Immature natural killer cell (primary cell): ENCODE measurements around the gene KRT27. TPM values are rescaled to one million over a fixed set of nuclear protein-coding genes. Genes with fewer than 3 reads are reported as not detected.

Experiments
- DNase-seq, 3 donors: peaks; one replicate each; pipeline ENCODE4 v3.0.0; 2022; ENCODE audit warnings: mixed read lengths in 1 of 3
- H3K27ac Mint-ChIP-seq, 6 donors: one replicate each; pipeline ENCODE4 v1.8.0; 2020; ENCODE audit warnings: mixed read lengths in 6 of 6, mild to moderate bottlenecking in 5 of 6, inconsistent platforms in 4 of 6, moderate library complexity in 3 of 6
- H3K27me3 Mint-ChIP-seq, 3 donors: one replicate each; pipeline ENCODE4 v1.8.0; 2020 to 2021; ENCODE audit warnings: low read depth in 3 of 3, mild to moderate bottlenecking in 3 of 3, mixed read lengths in 3 of 3, moderate library complexity in 3 of 3, inconsistent platforms in 1 of 3
- H3K36me3 Mint-ChIP-seq, 3 donors: one replicate each; pipeline ENCODE4 v1.8.0; 2020; ENCODE audit warnings: mixed read lengths in 3 of 3, inconsistent platforms in 2 of 3, mild to moderate bottlenecking in 2 of 3
- H3K4me1 Mint-ChIP-seq, 2 donors: one replicate each; pipeline ENCODE4 v1.8.0; 2020; ENCODE audit warnings: inconsistent platforms in 2 of 2, mild to moderate bottlenecking in 2 of 2, mixed read lengths in 2 of 2, moderate library complexity in 1 of 2
- H3K4me3 Mint-ChIP-seq, 5 donors: one replicate each; pipeline ENCODE4 v1.8.0; 2020; ENCODE audit warnings: mild to moderate bottlenecking in 5 of 5, mixed read lengths in 5 of 5, inconsistent platforms in 3 of 5, moderate library complexity in 3 of 5
- H3K9me3 Mint-ChIP-seq, 6 donors: one replicate each; pipeline ENCODE4 v1.8.0; 2020; ENCODE audit warnings: mild to moderate bottlenecking in 6 of 6, mixed read lengths in 6 of 6, inconsistent platforms in 4 of 6, moderate library complexity in 3 of 6
- polyA plus RNA-seq, 3 donors: library from polyadenylated mRNA; unstranded; fragments of 300-500 nt; fragmentation: Illumina TruSeq; gene quantifications; one replicate each; pipeline ENCODE4 v1.2.3, GENCODE V29; 2021

KRT27 gene
- polyA plus RNA-seq, 3 donors from 2014 or later: not detected

DNA sequence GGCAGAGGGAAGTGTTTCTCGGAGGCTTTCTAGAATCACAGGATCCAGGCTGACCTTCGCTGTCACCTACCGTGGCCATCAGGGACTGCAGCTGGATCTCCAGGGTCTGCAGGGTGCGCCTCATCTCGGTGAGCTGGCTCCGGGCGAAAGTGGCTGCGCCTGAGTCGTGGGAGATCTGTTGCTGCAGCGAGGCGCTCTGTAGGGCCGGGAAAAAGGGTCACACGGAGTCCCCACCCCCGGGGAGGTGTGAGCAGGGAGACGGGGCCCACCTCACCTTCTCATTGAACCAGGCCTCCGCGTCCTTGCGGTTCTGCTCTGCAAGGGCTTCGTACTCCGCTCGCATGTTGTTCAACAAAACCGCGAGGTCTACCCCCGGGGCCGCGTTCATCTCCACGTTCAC is 14.5 kb upstream of the KRT27 start:
- DNase-seq: no peak
- H3K9me3 Mint-ChIP-seq: no peaks in the 10 kb centered on the region
- H3K27me3 Mint-ChIP-seq: peaks cover 11 to 18% (median 14%) of the 10 kb centered on the region in 3 donors
- no peak overlapping the region for H3K27ac Mint-ChIP-seq
- no peak overlapping the region for H3K4me3 Mint-ChIP-seq
- no peaks in the 10 kb centered on the region for H3K36me3 Mint-ChIP-seq
- H3K4me1 Mint-ChIP-seq: no peaks in the 10 kb centered on the region

DNA sequence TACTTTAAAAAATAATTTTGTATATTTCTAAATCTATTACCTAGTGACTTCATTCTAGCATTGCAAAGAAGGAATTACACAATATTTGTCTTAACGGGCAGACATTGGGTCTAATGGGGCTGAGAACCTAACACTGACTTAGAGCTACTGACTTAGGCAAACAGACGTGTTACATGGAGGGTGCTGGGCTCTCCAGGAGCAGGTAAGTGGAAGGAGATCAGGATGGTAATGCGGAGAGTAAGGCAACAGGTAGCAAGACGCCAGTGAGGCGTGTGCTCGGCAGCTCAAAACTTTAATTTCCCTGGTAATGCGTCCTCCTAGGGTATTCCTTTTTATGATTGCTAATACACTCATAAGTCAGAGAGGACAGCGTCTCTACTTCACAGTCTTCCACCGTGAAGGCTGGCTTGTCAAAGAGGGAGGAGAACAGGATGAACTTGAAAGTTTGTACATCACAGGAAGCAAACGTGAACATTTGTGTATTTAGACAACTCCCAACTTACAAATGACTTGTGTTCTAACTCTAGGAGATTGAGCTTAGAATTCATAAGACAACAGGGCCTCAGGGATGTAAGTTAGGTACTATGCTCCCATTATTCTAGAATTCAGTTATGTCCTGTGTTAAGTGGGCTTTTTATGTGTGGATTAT is 12.8 kb upstream of the KRT27 start:
- Mint-ChIP-seq H3K27ac (no peak overlapping the region), H3K36me3 (no peaks in the 10 kb centered on the region), H3K9me3 (no peaks in the 10 kb centered on the region), H3K4me1 (no peaks in the 10 kb centered on the region), H3K27me3 (peaks cover 14 to 18% (median 16%) of the 10 kb centered on the region in 3 donors), H3K4me3 (no peak overlapping the region)
- no peak for DNase-seq

DNA sequence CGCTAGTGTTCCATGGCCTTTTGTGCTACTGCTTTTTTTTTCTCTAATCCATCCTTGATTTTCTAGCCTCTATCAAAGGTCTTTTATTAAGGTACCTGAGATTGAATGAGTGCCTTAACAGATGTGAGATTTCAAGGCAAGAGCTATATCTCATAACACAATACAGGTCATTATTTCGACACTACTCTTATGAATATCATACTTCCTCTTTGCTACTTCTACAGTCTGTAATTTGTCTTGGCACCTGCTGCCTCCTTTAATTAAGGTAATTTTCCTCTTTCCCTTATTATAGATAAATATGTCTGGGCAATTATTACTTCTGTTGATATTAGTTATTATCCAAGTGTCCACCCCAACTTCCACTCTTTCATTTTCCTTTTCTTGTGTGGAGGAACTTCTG is 12.1 kb upstream of the KRT27 start:
- H3K4me3 Mint-ChIP-seq: no peak overlapping the region
- H3K9me3 Mint-ChIP-seq: no peaks in the 10 kb centered on the region
- no peak for DNase-seq
- H3K27me3 Mint-ChIP-seq: peaks cover 12 to 16% (median 16%) of the 10 kb centered on the region in 3 donors
- H3K36me3 Mint-ChIP-seq: no peaks in the 10 kb centered on the region
- H3K27ac Mint-ChIP-seq: no peak overlapping the region
- no peaks in the 10 kb centered on the region for H3K4me1 Mint-ChIP-seq

DNA sequence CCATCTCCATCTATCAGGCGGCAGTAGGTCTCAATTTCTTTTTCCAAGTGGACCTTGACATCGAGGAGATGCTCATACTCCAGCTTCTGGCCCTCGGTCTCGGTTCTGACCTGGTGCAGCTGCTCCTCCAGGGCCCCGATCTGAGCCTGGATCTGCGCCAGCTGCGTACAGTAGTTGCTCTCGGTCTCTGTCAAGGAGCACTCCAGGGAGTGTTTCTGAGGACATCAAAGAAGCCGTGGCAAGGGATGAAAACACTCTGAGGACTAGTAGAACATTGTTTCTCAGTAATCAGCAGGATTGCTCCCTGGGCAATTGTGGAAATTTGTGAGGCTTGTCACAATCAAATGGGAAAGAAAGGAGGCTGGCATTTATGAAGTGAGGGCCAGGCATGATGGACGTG is 11.5 kb upstream of the KRT27 start:
- Mint-ChIP-seq H3K27ac (no peak overlapping the region), H3K9me3 (no peaks in the 10 kb centered on the region), H3K4me3 (no peak overlapping the region), H3K36me3 (no peaks in the 10 kb centered on the region), H3K27me3 (peaks cover 10 to 16% (median 12%) of the 10 kb centered on the region in 3 donors), H3K4me1 (no peaks in the 10 kb centered on the region)
- DNase-seq: no peak

DNA sequence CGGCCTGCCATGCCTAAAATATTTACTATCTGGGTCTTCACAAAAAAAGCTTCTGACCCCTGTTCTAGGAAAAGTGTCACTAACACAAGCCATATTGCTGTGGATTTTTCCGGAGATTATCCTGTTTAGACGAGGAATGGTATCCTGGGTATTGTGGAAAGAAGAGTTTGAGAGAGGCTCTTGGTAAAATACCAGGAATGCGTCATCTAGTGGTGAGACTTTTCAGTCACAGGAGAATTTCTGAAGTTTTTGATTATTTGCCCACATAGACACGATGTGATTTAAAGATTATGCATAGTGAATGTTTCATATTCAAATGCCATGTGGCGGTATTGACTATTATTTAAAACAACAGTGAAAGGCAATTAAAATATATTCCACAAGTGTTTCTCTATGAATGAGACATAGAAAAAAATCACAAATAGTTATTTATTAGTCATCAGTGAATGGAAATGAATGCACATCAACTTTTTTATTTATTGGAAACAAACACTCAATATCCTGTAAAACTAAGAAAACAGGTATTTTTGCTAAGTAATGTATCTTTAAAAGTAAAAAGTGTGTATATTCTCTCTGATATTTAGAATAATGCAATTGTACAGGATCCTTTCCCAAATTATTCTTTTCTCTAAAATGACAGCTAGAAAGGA is 9.6 kb upstream of the KRT27 start:
- H3K27ac Mint-ChIP-seq: no peak overlapping the region
- no peaks in the 10 kb centered on the region for H3K9me3 Mint-ChIP-seq
- H3K4me1 Mint-ChIP-seq: no peaks in the 10 kb centered on the region
- H3K27me3 Mint-ChIP-seq: peaks cover 12 to 19% (median 15%) of the 10 kb centered on the region in 3 donors
- H3K36me3 Mint-ChIP-seq: no peaks in the 10 kb centered on the region
- no peak for DNase-seq
- H3K4me3 Mint-ChIP-seq: no peak overlapping the region

DNA sequence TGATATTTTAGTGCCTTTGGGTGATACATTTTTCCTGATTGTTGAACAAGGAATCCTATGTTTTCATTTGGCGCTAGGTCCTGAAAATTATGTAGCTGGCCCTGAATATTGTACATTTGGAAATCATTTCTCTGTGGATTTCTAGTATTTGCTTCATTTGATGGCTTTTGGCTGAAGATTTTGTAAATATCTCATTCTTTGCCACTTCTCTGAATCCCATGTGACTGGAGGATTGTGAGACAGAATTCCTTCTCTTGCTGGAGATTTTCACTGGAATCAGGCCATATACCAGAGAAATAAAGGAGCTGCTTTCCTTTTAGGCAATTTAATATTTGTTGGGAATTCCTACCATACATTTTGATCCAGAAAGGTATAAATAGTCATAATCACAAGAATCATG is 8.8 kb upstream of the KRT27 start:
- Mint-ChIP-seq H3K4me1 (no peaks in the 10 kb centered on the region), H3K36me3 (no peaks in the 10 kb centered on the region), H3K27me3 (peaks cover 10 to 15% (median 14%) of the 10 kb centered on the region in 3 donors), H3K27ac (no peak overlapping the region), H3K9me3 (no peaks in the 10 kb centered on the region), H3K4me3 (no peak overlapping the region)
- no peak for DNase-seq

DNA sequence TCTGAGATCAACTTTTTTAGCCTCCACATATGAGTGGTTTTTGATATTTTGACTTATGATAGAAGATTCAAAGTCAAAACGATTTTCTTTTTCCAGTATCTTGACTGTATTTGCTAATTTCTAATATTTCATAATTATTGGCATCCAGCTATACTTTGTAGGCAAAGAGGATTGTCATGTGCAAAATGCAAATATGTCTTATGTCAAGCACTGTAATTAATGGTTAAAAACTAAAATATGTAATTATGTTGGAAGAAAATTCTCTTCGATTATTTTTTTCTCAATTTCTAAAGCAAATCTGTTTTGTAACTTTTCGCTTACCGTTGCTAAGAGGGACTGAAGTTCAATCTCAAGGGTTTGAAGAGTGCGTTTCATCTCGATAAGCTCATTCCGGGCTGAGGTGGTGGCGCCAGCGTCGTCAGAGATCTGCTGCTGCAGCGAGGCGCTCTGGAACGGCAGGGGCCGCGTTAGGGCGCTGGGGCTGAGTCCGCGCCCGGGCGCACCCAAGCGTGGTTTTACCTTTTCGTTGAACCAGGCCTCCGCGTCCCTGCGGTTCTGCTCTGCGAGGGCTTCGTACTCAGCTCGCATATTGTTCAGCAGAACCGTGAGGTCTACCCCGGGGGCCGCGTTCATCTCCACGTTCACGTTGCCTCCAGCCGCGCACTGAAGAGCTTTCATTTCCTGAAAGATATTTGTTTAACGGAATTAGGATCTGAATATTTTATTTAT is 3.0 kb downstream of the KRT27 start:
- no peaks in the 10 kb centered on the region for H3K4me1 Mint-ChIP-seq
- no peaks in the 10 kb centered on the region for H3K36me3 Mint-ChIP-seq
- H3K27me3 Mint-ChIP-seq: peaks cover 5 to 34% (median 10%) of the 10 kb centered on the region in 3 donors
- no peak for DNase-seq
- H3K9me3 Mint-ChIP-seq: no peaks in the 10 kb centered on the region
- no peak overlapping the region for H3K27ac Mint-ChIP-seq
- no peak overlapping the region for H3K4me3 Mint-ChIP-seq

DNA sequence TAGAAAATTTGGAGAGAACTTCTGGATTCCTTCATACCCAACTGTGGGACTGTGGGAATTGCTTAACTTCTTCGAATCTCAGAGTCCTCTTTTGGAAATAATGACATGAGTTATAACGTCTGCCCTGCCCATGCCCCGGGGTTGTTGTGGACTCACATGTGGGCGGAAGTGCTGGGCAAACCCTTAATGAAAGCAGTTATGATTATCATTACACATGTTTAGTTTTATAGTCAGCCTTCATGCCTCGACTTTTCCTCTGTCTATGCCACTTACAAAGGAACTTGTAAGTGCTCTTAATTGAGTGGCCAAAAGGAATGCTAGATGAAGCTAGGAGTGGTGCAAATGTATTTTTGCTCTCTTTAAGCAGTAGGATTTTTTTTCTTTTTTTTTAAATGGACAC is 3.9 kb downstream of the KRT27 start:
- H3K9me3 Mint-ChIP-seq: no peaks in the 10 kb centered on the region
- no peaks in the 10 kb centered on the region for H3K4me1 Mint-ChIP-seq
- H3K27ac Mint-ChIP-seq: no peak overlapping the region
- no peak for DNase-seq
- H3K27me3 Mint-ChIP-seq: peaks cover 5 to 32% (median 11%) of the 10 kb centered on the region in 3 donors
- no peak overlapping the region for H3K4me3 Mint-ChIP-seq
- H3K36me3 Mint-ChIP-seq: no peaks in the 10 kb centered on the region

DNA sequence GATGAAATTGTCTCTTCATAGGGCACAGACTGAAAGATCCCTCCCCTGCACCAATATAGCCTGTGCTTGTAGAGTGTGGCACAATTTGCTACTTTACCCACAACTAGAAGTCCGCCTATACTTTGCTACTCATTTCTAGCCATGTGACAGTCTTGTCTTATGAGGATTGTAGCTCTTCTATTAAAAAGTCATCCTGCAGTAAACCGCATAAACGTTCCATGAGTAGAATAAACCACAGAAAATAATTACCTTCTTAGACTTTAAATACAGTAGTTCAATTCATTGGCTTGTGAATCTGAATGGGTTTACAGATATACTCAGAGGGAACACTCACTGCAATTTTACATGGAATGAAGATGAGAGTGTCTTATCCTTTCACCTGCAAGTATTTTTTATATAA is 4.4 kb downstream of the KRT27 start:
- no peak overlapping the region for H3K4me3 Mint-ChIP-seq
- H3K36me3 Mint-ChIP-seq: no peaks in the 10 kb centered on the region
- no peaks in the 10 kb centered on the region for H3K9me3 Mint-ChIP-seq
- H3K27ac Mint-ChIP-seq: no peak overlapping the region
- no peak for DNase-seq
- H3K27me3 Mint-ChIP-seq: peaks cover 5 to 33% (median 11%) of the 10 kb centered on the region in 3 donors
- no peaks in the 10 kb centered on the region for H3K4me1 Mint-ChIP-seq

DNA sequence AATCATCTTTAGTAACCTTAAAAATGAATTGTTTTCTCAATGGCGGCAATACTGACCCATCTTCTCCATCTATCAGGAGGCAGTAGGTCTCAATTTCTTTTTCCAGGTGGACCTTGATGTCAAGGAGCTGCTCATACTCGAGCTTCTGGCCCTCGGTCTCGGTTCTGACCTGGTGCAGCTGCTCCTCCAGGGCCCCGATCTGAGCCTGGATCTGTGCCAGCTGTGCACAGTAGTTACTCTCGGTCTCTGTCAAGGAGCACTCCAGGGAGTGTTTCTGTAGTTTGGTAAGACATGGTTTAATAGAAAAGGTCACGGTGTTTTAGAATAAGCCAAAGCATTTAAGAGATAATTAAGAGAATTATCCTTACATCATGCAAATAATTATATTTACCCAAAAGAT is 4.9 kb downstream of the KRT27 start:
- H3K27me3 Mint-ChIP-seq: peaks cover 7 to 38% (median 11%) of the 10 kb centered on the region in 3 donors
- no peaks in the 10 kb centered on the region for H3K4me1 Mint-ChIP-seq

DNA sequence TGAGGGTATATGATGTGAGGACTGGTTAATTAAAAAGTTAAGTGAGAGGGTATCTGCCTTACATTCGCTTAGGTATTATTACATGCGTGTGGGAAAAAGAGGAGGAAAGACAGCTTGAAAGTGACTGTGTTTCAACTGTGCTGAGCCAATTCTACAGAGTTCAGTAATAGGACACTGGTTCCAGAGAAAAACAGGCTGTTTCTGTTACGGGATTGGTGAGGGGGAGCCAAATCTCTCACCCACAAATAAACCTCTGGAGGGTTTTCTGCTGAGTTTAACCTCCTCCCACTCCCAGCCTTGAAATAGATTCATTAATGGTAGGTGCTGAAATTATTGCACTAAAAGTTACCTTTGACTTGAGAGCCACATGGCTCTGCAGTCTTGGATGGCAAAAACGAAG is 6.4 kb downstream of the KRT27 start:
- no peaks in the 10 kb centered on the region for H3K4me1 Mint-ChIP-seq
- H3K4me3 Mint-ChIP-seq: no peak overlapping the region
- no peak overlapping the region for H3K27ac Mint-ChIP-seq
- no peak for DNase-seq
- H3K9me3 Mint-ChIP-seq: no peaks in the 10 kb centered on the region
- H3K36me3 Mint-ChIP-seq: no peaks in the 10 kb centered on the region
- H3K27me3 Mint-ChIP-seq: peaks cover 10 to 35% (median 12%) of the 10 kb centered on the region in 3 donors

More for the DNA sequence above, 4.9 kb downstream of the KRT27 start:
- no peak overlapping the region for H3K27ac Mint-ChIP-seq
- no peak for DNase-seq
- H3K9me3 Mint-ChIP-seq: no peaks in the 10 kb centered on the region
- H3K36me3 Mint-ChIP-seq: no peaks in the 10 kb centered on the region
- no peak overlapping the region for H3K4me3 Mint-ChIP-seq

DNA sequence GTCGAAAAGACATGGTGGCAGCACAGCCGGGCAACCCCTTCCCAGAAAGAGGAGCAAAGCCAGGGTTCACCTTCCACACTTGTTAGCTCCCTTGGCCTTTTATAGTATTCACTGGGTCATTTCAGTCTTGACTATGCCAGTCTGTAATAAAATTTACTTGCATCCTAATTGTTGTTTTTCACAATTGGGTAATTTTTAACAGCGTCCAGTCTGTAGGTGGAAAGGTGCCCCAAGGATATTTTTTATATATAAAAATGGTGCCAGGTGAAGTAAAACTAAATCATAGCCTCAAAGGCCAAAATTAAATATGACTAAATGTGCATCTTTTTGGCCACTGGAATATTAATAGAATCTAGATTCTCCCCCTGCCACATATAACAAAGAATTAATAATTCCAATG is 10.2 kb downstream of the KRT27 start, which contains the start of gene KRT26:
KRT26 (minus strand) TSS at position 101 of the 400 bp plus-strand sequence; CDS start at position 13, 88 bp downstream.
- no peak for DNase-seq
- H3K9me3 Mint-ChIP-seq: no peaks in the 10 kb centered on the region
- H3K27ac Mint-ChIP-seq: no peak within 1 kb of the TSS
- H3K4me1 Mint-ChIP-seq: no peaks in the 10 kb centered on the region
- H3K4me3 Mint-ChIP-seq: no peak within 1 kb of the TSS
- no peaks in the 10 kb centered on the region for H3K36me3 Mint-ChIP-seq
- peaks cover 7 to 23% (median 14%) of the 10 kb centered on the region in 3 donors for H3K27me3 Mint-ChIP-seq

DNA sequence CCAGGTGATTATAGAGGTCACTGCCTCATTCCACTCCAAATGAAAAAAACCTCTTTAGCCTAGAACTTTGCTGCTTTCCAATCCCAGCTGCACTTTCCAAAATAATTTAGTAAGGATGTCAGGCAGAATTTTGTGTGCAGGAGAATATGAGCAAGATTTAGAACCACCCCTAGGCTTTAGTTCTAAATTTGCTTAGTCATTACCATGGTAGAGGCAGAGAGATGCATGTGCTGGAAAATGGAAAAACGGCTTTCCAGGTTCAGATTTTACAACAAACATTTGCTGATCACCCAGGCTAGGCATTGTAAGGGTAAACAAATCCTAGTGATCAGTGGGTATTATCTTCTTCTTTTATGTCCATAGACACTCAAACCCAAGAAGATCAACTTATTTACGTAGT is 16.7 kb downstream of the KRT27 start:
- H3K4me3 Mint-ChIP-seq: no peak overlapping the region
- no peaks in the 10 kb centered on the region for H3K4me1 Mint-ChIP-seq
- peaks cover 0 to 4% (median 0%) of the 10 kb centered on the region in 3 donors for H3K36me3 Mint-ChIP-seq
- peaks cover 5 to 10% (median 5%) of the 10 kb centered on the region in 3 donors for H3K27me3 Mint-ChIP-seq
- DNase-seq: no peak
- no peak overlapping the region for H3K27ac Mint-ChIP-seq
- H3K9me3 Mint-ChIP-seq: peaks cover 7 to 38% (median 22%) of the 10 kb centered on the region in 6 donors

DNA sequence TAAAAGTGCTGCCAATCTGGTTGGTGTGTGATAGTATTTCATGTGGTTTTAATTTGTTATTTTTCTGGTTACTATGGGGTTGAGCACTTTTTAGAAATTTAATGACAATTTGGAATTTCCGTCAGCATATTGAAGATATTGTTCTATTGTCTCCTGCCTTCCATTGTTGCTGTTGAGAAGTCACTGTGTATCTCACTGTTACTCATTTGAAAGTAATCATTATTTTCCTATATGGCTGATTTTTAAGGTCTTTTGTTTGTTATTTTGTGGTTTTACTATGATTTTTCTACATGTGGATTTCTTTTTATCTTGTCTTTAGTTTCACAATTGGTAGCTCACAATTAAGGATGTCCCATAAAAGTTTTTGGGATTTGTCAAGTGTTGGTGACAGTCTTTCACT is 18.6 kb downstream of the KRT27 start:
- H3K9me3 Mint-ChIP-seq: peaks cover 22 to 57% (median 41%) of the 10 kb centered on the region in 6 donors

More for the DNA sequence above, 18.6 kb downstream of the KRT27 start:
- peaks cover 0 to 9% (median 3%) of the 10 kb centered on the region in 3 donors for H3K36me3 Mint-ChIP-seq
- H3K27me3 Mint-ChIP-seq: peaks cover 5 to 15% (median 10%) of the 10 kb centered on the region in 3 donors
- no peaks in the 10 kb centered on the region for H3K4me1 Mint-ChIP-seq
- H3K27ac Mint-ChIP-seq: no peak overlapping the region
- no peak overlapping the region for H3K4me3 Mint-ChIP-seq
- no peak for DNase-seq
